Activated B cell treated with CpG ODN at 0.5 μM for 24 hours (primary cell): Measurements from ENCODE around the gene THUMPD3. TPM values are rescaled to one million over a fixed set of nuclear protein-coding genes. Genes with fewer than 3 reads are reported as not detected.

ENCODE experiments used
- ATAC-seq: fragments of 200-7000 bp; cut with Tn5 transposase; one replicate; pipeline ENCODE4 v1.10.0; 2021; ENCODE audit warnings: low read depth, mild to moderate bottlenecking, moderate library complexity
- CTCF ChIA-PET: fragments of 350-600 bp; sonication (Branson Sonifier 250); formaldehyde crosslinking; loops from one replicate; lab custom pipeline; 2021; ENCODE audit warnings: antibody characterized with exemption; lab: Charles Lee
- POLR2A ChIA-PET: fragments of 350-600 bp; sonication (Branson Sonifier 250); formaldehyde crosslinking; loops from one replicate; lab custom pipeline; 2021; ENCODE audit warnings: antibody characterized with exemption; lab: Charles Lee
- DNase-seq: peaks from one replicate; pipeline ENCODE4 v3.0.0; 2022
- H3K27ac Mint-ChIP-seq: one replicate; pipeline ENCODE4 v1.8.0; 2020; ENCODE audit warnings: mixed read lengths
- H3K27me3 Mint-ChIP-seq: one replicate; pipeline ENCODE4 v1.8.0; 2021; ENCODE audit warnings: mixed read lengths
- H3K36me3 Mint-ChIP-seq: one replicate; pipeline ENCODE4 v1.8.0; 2021; ENCODE audit warnings: low read depth, mixed read lengths
- H3K4me1 Mint-ChIP-seq: one replicate; pipeline ENCODE4 v1.8.0; 2021; ENCODE audit warnings: mixed read lengths
- H3K4me3 Mint-ChIP-seq: one replicate; pipeline ENCODE4 v1.8.0; 2020; ENCODE audit warnings: mild to moderate bottlenecking, mixed read lengths
- H3K9me3 Mint-ChIP-seq: one replicate; pipeline ENCODE4 v1.8.0; 2020; ENCODE audit warnings: mixed read lengths
- intact Hi-C: fragments of 100-400 bp; cut with micrococcal nuclease; formaldehyde crosslinking; loops from one replicate; pipeline ENCODE4 v1.15.1; 2024
- total RNA-seq: library from RNA; stranded (reverse); gene quantifications from 2 replicates; pipeline ENCODE4 v1.2.3, GENCODE V29; 2022
- TF ChIP-seq, protein P1 (sequence below): fragments of 200-600 bp; IDR thresholded peaks from one replicate; pipeline ENCODE4 v1.8.0; 2022; ENCODE audit warnings: antibody characterized with exemption, mild to moderate bottlenecking

The THUMPD3 gene
- total RNA-seq, 1 donor from 2014 or later, result 42.0 TPM

DNA sequence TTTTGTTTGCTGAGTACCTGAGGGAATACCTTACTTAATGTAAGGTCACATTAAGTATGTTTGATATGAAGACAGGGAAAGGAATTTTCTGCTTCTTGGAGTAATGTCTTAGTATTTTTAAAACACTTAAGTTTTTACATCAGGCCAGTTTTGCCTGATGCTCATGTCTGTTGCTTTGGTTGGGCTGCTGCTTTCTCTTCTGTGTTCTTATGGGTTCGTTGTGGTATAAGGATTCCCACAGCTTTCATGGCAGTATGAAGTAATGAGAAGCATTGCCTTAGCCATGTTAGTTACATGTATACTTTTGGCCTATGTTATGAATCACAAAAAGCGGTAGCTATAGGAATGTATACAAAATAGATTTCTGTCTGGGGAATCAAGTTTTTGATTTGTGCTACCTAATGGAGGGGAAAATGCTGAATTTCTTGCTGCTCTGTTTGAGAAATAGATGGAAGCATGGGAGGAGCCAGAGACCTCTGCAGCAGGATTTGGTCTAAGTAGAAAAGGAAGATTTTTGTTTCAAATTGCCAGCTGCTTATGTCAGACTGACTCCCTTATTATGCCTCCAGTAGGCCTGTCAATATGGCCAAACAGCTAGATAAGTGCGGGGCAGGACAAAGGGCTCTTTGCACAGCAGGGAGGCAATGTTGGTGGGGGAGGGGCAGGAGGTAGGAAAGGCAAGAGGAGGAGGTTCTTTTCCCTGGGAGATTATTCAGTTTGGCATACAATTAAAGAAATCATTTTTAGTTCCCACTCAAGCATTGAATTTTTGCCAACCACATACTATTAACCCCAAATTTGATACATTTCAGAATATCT is 39.8 kb downstream of the THUMPD3 start:
- DNase-seq, result no peak
- Mint-ChIP-seq H3K9me3 (no peaks in the 10 kb centered on the region), H3K27ac (no peak overlapping the region), H3K4me3 (no peak overlapping the region), H3K36me3 (peaks cover 13% of the 10 kb centered on the region), H3K27me3 (no peaks in the 10 kb centered on the region), H3K4me1 (peaks cover 79% of the 10 kb centered on the region)
- ChIA-PET POLR2A (interaction anchor here (0.6 kb wide), 1 partner anchor 322 kb away, joined by 7 read pairs; no protein-coding TSS in a partner anchor), CTCF (interaction anchor here (1.2 kb wide), 1 partner anchor 49 kb away, joined by 5 read pairs; no protein-coding TSS in a partner anchor)
- ATAC-seq, result no peak
- intact Hi-C loops, result no loop called here
- TF ChIP-seq, protein P1, sequence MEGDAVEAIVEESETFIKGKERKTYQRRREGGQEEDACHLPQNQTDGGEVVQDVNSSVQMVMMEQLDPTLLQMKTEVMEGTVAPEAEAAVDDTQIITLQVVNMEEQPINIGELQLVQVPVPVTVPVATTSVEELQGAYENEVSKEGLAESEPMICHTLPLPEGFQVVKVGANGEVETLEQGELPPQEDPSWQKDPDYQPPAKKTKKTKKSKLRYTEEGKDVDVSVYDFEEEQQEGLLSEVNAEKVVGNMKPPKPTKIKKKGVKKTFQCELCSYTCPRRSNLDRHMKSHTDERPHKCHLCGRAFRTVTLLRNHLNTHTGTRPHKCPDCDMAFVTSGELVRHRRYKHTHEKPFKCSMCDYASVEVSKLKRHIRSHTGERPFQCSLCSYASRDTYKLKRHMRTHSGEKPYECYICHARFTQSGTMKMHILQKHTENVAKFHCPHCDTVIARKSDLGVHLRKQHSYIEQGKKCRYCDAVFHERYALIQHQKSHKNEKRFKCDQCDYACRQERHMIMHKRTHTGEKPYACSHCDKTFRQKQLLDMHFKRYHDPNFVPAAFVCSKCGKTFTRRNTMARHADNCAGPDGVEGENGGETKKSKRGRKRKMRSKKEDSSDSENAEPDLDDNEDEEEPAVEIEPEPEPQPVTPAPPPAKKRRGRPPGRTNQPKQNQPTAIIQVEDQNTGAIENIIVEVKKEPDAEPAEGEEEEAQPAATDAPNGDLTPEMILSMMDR, result no peak

DNA sequence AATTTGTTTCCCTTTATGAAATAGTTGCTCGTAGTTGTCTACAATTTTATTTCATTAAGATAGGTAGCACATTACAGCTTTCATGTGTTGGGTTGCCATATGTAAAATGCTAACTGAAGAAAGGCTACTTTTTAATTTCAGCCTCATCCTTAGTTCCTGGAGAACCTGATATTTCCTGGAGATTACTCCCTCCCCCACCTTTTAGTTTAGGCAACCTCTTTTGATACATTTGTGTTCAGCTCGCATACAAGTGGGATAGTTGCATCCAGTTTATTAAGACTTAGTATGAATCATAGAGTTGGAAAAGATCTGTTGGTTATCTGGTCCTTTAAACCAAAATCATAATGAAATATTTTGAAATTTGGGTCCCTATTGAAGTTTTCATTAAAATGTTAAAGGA is 40.6 kb downstream of the THUMPD3 start:
- H3K4me3 Mint-ChIP-seq, result no peak overlapping the region
- ATAC-seq, result no peak
- intact Hi-C loops, result no loop called here
- H3K4me1 Mint-ChIP-seq, result peaks cover 84% of the 10 kb centered on the region
- no peaks in the 10 kb centered on the region for H3K9me3 Mint-ChIP-seq
- no peak for DNase-seq
- ChIA-PET CTCF (interaction anchor here (1.2 kb wide), 1 partner anchor 50 kb away, joined by 5 read pairs; no protein-coding TSS in a partner anchor), POLR2A (no interaction called here)
- H3K27me3 Mint-ChIP-seq, result no peaks in the 10 kb centered on the region
- no peak overlapping the region for H3K27ac Mint-ChIP-seq
- TF ChIP-seq, protein P1, result no peak
- peaks cover 7% of the 10 kb centered on the region for H3K36me3 Mint-ChIP-seq

DNA sequence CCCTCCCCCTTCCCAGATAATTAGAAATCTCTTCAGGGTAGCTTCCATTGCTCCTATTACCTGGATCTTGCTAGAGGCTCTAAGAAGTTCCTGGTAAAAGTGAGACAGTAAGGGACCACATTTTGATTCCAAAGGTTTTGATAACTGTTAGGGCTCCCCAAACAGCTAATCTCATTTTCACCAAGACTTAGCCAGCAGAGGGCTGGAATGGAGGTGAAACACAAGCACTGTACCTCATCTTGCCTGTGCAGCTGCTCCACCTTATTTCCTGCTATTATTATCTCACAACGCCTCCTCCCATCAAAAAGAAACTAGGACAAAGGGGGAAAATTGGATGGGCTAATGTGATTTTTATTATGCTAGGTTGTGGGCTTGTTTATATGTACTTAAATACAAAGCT is 41.8 kb downstream of the THUMPD3 start:
- Mint-ChIP-seq H3K36me3 (peaks cover under 1% of the 10 kb centered on the region), H3K4me1 (peaks cover 86% of the 10 kb centered on the region), H3K27ac (no peak overlapping the region), H3K27me3 (no peaks in the 10 kb centered on the region), H3K9me3 (no peaks in the 10 kb centered on the region), H3K4me3 (no peak overlapping the region)
- DNase-seq, result no peak
- ATAC-seq, result no peak
- TF ChIP-seq, protein P1, result no peak
- ChIA-PET POLR2A (interaction anchor here (1.8 kb wide), 1 partner anchor 8 kb away, joined by 13 read pairs; no protein-coding TSS in a partner anchor), CTCF (interaction anchor here (1.3 kb wide), 1 partner anchor 19 kb away, joined by 4 read pairs; no protein-coding TSS in a partner anchor)
- intact Hi-C loops, result no loop called here

DNA sequence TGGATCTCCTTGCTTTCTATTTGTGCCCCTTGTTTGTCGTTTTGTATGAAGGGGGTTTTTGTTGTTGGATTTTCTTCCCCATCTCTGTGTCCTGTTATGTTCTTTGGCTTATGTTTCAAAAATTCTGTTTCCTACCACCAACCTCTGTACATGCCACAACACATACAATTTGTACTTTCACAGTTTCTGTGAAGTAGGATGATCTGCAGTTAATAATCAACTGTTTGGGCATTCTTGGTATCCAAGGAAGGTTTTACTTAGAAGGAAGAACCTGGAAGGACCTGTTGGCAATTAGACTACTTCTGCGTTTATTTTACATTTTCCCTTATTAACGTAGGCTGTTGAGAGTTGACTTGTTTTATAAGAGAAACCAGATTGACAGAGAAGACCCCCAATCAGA is 42.9 kb downstream of the THUMPD3 start:
- CTCF ChIA-PET, result interaction anchor here (1.3 kb wide), 1 partner anchor 20 kb away, joined by 4 read pairs; no protein-coding TSS in a partner anchor
- Mint-ChIP-seq H3K27me3 (no peaks in the 10 kb centered on the region), H3K27ac (no peak overlapping the region), H3K4me3 (no peak overlapping the region), H3K4me1 (peaks cover 86% of the 10 kb centered on the region), H3K36me3 (no peaks in the 10 kb centered on the region), H3K9me3 (no peaks in the 10 kb centered on the region)
- TF ChIP-seq, protein P1, result no peak
- no peak for DNase-seq
- ATAC-seq, result no peak
- POLR2A ChIA-PET, result interaction anchor here (1.8 kb wide), 1 partner anchor 9 kb away, joined by 13 read pairs; no protein-coding TSS in a partner anchor
- intact Hi-C loops, result no loop called here
